OCI-M2 (cell line): ENCODE data around the gene NEUROG2.
"Not testable (repeated sequence)": the region's sequence is repeated elsewhere in the genome, so short reads cannot be mapped to it uniquely, and the experiment has no call there.

ENCODE experiments used
- DNase-seq: peaks from one replicate; lab custom pipeline; 2025; ENCODE audit not compliant: unreplicated experiment; lab: John Stamatoyannopoulos, UW

The NEUROG2 gene

GRCh38 chr4:112516066-112516470 lies at the start of gene NEUROG2:
Gene NEUROG2, minus strand, starts transcription at chr4:112516180. Its CDS starts 705 bp downstream, at chr4:112515475.
- DNase-seq: no peak

GRCh38 chr4:112564706-112565270 lies 48.8 kb upstream of the NEUROG2 start:
- DNase-seq: no peak

GRCh38 chr4:112563431-112564200 lies 47.6 kb upstream of the NEUROG2 start:
- DNase-seq: no peak

GRCh38 chr4:112562254-112562879 lies 46.4 kb upstream of the NEUROG2 start:
- no peak for DNase-seq

- DNase-seq: no peak
Observed at GRCh38 chr4:112560084-112560483, 44.1 kb upstream of the NEUROG2 start.

DNA sequence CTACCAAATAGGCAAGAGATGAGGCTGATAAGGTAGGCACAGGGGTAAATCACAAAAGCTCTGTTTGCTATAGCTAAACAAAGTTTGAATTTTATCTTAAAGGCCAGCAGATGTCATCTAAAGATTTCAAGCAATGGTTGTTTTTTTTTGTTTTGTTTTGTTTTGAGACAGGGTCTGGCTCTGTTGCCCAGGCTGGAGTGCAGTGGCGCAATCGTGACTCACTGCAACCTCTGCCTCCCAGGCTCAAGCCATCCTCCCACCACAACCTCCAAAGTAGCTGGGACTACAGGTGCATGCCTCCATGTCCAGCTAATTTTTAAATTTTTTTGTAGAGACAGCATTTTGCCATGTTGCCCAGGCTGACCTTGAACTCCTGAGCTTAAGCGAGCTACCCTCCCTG lies 43.1 kb upstream of the NEUROG2 start:
- DNase-seq: no peak

- no peak for DNase-seq
Observed at GRCh38 chr4:112557676-112558411, 41.9 kb upstream of the NEUROG2 start.

GRCh38 chr4:112554271-112554670 lies 38.3 kb upstream of the NEUROG2 start:
- DNase-seq: not testable (repeated sequence)

DNA sequence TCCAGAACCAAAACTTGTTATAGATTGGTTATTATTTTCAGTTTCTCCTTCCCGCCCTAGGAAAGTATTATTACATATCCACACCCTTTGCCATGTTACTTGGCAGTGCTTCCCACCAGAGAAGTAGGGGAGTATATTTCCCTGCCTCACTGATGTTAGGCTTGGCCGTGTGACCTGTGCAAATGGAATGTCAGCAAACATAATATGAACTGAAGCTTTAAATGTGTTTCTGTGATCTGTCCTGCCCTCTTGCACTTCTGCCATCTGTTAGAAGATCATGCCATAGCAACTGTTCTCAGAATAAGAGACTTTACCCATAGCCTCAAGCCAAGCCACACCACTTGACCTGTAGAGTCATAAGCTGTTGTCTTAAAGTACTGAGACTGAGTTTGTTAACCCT lies 36.7 kb upstream of the NEUROG2 start:
- DNase-seq: no peak

- DNase-seq: no peak
Observed at GRCh38 chr4:112550728-112551127, 34.7 kb upstream of the NEUROG2 start.

DNA sequence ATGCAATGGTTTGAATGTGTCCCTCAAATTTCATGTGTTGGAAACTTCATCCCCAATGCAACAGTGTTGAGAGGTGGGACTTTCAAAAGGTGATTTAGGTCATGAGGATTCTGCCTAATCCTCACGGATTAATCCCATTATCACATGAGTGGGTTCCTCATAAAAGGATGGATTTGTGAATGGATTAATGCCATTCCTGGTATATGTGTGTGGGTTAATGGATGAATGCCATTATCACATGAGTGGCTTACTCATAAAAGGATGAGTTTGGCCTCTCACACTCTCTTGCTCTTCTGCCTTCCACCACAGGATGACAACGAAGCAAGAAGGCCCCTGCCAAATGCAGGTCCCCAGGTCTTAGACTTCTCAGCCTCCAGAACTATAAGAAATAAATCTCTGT lies 30.5 kb upstream of the NEUROG2 start:
- DNase-seq: no peak

- no peak for DNase-seq
Observed at GRCh38 chr4:112545346-112545745, 29.4 kb upstream of the NEUROG2 start.

GRCh38 chr4:112540695-112541094 lies 24.7 kb upstream of the NEUROG2 start:
- no peak for DNase-seq

DNA sequence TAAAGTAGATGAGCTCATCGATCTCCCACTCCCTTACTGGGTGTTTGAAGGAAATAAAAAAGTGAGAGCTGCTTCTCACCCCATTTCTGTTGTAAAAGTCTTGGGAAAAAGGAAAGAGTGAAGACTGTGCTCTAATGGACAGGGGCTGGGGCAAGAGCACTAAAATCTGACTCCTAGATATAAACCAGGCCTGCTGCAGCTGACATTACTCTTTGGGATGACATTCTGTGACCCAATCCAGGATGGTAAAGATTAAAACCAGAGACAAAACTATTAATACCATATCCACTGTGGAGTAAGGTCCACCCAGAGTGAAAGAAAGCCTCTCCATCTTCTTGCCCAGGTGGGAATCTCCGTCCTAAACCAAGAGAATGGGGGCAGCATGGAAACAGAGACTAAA lies 20.1 kb upstream of the NEUROG2 start:
- DNase-seq: no peak

- DNase-seq: no peak
Observed at GRCh38 chr4:112532267-112532666, 16.3 kb upstream of the NEUROG2 start.

DNA sequence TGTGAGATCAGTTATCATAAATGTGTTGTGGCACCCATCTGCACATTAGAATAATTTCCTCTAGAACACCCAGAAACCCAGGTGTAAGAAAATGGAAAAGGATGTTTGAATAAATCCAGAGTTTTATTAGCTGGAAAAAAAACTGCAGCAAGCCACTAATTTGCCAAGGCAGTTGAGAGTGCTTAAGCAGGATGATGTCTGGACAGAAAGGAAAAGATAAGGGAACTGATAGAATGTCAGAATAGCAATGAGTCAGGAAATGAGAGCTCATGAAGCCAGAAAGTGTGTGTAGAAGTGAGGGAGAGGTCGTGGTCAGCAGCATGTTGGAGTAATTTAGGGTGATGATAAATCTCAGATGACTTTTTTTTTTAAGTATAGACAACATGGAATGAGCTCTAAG lies 15.2 kb upstream of the NEUROG2 start:
- no peak for DNase-seq

DNA sequence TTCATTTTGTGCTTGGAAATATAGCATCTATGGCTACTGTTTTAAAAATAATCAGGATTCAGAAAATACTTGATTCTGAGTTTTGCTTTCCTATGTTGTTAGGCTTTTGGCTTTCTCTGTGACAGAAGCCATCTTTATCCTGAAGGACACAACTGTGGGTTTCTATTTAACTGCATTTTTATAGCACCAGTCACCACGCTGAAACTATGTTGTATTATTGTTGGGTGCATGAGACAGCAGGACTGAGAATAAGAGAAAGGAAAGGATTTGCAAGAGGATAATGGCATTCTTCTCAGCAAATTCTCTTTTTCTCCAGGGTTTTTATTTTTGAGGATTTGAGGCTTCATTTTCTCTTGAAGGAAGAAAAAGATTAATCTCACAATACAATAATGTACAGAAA lies 10.1 kb upstream of the NEUROG2 start:
- no peak for DNase-seq

GRCh38 chr4:112523764-112524505 lies 8.0 kb upstream of the NEUROG2 start:
- DNase-seq: no peak

DNA sequence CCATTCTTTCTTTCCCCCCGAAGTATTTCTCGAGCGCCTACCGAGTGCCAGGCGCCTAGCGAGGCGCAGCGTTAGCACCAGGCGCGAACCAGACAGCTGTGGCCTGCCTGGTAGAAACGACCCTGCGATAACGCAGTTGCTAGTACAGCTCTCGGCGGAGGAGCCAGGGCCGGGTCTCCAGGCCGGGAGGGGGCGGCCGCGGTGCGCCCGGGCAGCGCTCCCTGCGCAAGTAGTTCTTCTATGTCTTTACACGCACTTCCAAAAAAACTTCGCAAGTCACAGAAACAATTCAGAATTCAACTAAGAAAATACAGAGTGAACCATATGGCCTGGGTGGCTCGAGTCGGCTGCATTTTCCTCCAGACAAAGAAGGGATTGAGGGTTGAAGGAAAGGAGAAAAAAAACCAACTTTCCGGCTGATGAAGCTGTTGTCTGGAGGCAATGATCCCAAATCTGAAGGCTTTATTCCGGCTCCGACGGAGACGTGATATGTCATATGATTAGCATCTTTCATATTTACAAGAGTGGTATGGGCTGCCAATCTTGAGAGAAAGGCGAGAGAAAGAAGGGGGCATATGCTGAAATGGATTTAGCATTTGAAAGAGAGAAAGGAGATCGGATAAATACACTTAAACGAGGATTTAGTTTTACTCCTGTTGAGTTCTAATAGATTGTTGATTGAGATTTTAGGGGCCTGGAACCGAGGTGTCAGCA lies 7.2 kb upstream of the NEUROG2 start:
- peak; percentile 30 for DNase-seq

- not testable (repeated sequence) for DNase-seq
Observed at GRCh38 chr4:112522431-112522830, 6.5 kb upstream of the NEUROG2 start.
